HepG2 (cell line): Measurements from ENCODE around the gene SMTNL1. TPM values are rescaled to one million over a fixed set of nuclear protein-coding genes. Genes with fewer than 3 reads are reported as not detected.

Experiments
- AKAP8 ChIP-seq: sonication (generic); formaldehyde crosslinking; IDR thresholded peaks from 2 replicates; pipeline ENCODE4 v1.5.1; 2020; ENCODE audit warnings: mild to moderate bottlenecking, missing genetic modification reagents
- CHD2 ChIP-seq: IDR thresholded peaks from 2 replicates; pipeline ENCODE4 v1.6.1; 2011; ENCODE audit warnings: low read depth, low read length, improper control_type of control experiment
- MLLT10 ChIP-seq: sonication (generic); formaldehyde crosslinking; IDR thresholded peaks from 2 replicates; pipeline ENCODE4 v1.4.0; 2020; ENCODE audit warnings: missing genetic modification reagents
- MXD4 ChIP-seq: IDR thresholded peaks from 2 replicates; pipeline ENCODE4 v1.6.1; 2016; ENCODE audit warnings: mild to moderate bottlenecking, missing biosample characterization, missing genetic modification reagents
- NFRKB ChIP-seq: fragments of 450-650 bp; IDR thresholded peaks from 2 replicates; pipeline ENCODE4 v1.6.1; 2017
- SP1 ChIP-seq, 2 experiments: fragments of 450-650 bp in 1 of 2; sonication (generic) in 1 of 2; formaldehyde crosslinking in 1 of 2; IDR thresholded peaks; 2 replicates each; pipeline versions ENCODE4 v1.4.0 to v1.6.1; 2016 to 2020; ENCODE audit warnings: missing genetic modification reagents in 1 of 2
- THRA ChIP-seq: sonication (generic); formaldehyde crosslinking; IDR thresholded peaks from 2 replicates; pipeline ENCODE4 v1.4.0; 2020; ENCODE audit warnings: missing genetic modification reagents, borderline replicate concordance
- ZBTB38 ChIP-seq: sonication (generic); formaldehyde crosslinking; IDR thresholded peaks from 2 replicates; pipeline ENCODE4 v1.5.1; 2020; ENCODE audit warnings: mild to moderate bottlenecking, missing genetic modification reagents
- ZNF17 ChIP-seq: sonication (generic); formaldehyde crosslinking; IDR thresholded peaks from 2 replicates; pipeline ENCODE4 v1.5.0; 2020; ENCODE audit warnings: mild to moderate bottlenecking, missing genetic modification reagents
- ZNF20 ChIP-seq: sonication (generic); formaldehyde crosslinking; IDR thresholded peaks from 2 replicates; pipeline ENCODE4 v1.4.0; 2020; ENCODE audit warnings: mild to moderate bottlenecking, moderate library complexity, missing genetic modification reagents
- ZNF225 ChIP-seq: sonication (generic); formaldehyde crosslinking; IDR thresholded peaks from 2 replicates; pipeline ENCODE4 v1.4.0; 2020; ENCODE audit warnings: mild to moderate bottlenecking, missing genetic modification reagents
- ZNF234 ChIP-seq: sonication (generic); formaldehyde crosslinking; conservative IDR thresholded peaks from 2 replicates; pipeline ENCODE4 v1.5.1; 2020; ENCODE audit warnings: mild to moderate bottlenecking, missing genetic modification reagents
- polyA plus RNA-seq, 8 experiments: library from polyadenylated mRNA; depleted of rRNA in 3 of 8; stranded (reverse) in 7 of 8; unstranded in 1 of 8; fragments of >200 nt; fragmentation: Illumina TruSeq in 4 of 8; extraction: Trizol in 4 of 8; gene quantifications; 2 replicates each; pipeline versions ENCODE4 v1.2.1 to v1.2.3, GENCODE V29; 2011 to 2016; ENCODE audit warnings: low read depth in 4 of 8, missing spikeins in 1 of 8, mixed read lengths in 1 of 8; ENCODE audit not compliant: insufficient read depth in 1 of 8
- total RNA-seq, 5 experiments: library from RNA; depleted of rRNA; stranded (reverse); fragments of >200 nt; fragmentation: Illumina TruSeq; extraction: Trizol; gene quantifications; 2 replicates each; pipeline ENCODE4 v1.2.3, GENCODE V29; 2016; ENCODE audit warnings: low read depth in 1 of 5
- TF ChIP-seq, protein P1 (sequence below): fragments of 450-650 bp; IDR thresholded peaks from 2 replicates; pipeline ENCODE4 v1.6.1; 2017; ENCODE audit warnings: mild to moderate bottlenecking
- TF ChIP-seq, protein P2 (sequence below): sonication (generic); formaldehyde crosslinking; IDR thresholded peaks from 2 replicates; pipeline ENCODE4 v1.4.0; 2020; ENCODE audit warnings: missing genetic modification reagents
- TF ChIP-seq, protein P3 (sequence below): sonication (generic); formaldehyde crosslinking; IDR thresholded peaks from 2 replicates; pipeline ENCODE4 v1.4.0; 2020; ENCODE audit warnings: missing genetic modification reagents, borderline replicate concordance

SMTNL1 gene
- total and polyA plus RNA-seq, 2 of the 13 experiments (the other 11 are each of a cell fraction or from before 2014, with no cell fraction given) = 0.04 TPM; not detected in 1

GRCh38 chr11:57567515-57568329 lies 30.3 kb downstream of the SMTNL1 start, which contains the start of gene UBE2L6 (continued):
- TF ChIP-seq, protein P1, sequence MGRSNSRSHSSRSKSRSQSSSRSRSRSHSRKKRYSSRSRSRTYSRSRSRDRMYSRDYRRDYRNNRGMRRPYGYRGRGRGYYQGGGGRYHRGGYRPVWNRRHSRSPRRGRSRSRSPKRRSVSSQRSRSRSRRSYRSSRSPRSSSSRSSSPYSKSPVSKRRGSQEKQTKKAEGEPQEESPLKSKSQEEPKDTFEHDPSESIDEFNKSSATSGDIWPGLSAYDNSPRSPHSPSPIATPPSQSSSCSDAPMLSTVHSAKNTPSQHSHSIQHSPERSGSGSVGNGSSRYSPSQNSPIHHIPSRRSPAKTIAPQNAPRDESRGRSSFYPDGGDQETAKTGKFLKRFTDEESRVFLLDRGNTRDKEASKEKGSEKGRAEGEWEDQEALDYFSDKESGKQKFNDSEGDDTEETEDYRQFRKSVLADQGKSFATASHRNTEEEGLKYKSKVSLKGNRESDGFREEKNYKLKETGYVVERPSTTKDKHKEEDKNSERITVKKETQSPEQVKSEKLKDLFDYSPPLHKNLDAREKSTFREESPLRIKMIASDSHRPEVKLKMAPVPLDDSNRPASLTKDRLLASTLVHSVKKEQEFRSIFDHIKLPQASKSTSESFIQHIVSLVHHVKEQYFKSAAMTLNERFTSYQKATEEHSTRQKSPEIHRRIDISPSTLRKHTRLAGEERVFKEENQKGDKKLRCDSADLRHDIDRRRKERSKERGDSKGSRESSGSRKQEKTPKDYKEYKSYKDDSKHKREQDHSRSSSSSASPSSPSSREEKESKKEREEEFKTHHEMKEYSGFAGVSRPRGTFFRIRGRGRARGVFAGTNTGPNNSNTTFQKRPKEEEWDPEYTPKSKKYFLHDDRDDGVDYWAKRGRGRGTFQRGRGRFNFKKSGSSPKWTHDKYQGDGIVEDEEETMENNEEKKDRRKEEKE = no peak
- TF ChIP-seq MXD4 (CRISPR knock-in tag) (no peak), CHD2 (no peak), MLLT10 (no peak), ZNF225 (CRISPR knock-in tag) (peak; percentile 54; the same call in 1 of the 2 replicates), AKAP8 (CRISPR knock-in tag) (no peak), NFRKB (no peak), ZNF234 (CRISPR knock-in tag) (no peak), SP1 (IDR thresholded peaks at IDR 0.05) (no peak), SP1 (CRISPR knock-in tag; IDR thresholded peaks at IDR 0.05) (no peak), THRA (no peak), ZBTB38 (CRISPR knock-in tag) (0 out of 2 replicates have a peak, but pooled peaks have one; percentile 7), ZNF17 (CRISPR knock-in tag) (no peak), ZNF20 (CRISPR knock-in tag) (no peak)
- TF ChIP-seq, protein P2, sequence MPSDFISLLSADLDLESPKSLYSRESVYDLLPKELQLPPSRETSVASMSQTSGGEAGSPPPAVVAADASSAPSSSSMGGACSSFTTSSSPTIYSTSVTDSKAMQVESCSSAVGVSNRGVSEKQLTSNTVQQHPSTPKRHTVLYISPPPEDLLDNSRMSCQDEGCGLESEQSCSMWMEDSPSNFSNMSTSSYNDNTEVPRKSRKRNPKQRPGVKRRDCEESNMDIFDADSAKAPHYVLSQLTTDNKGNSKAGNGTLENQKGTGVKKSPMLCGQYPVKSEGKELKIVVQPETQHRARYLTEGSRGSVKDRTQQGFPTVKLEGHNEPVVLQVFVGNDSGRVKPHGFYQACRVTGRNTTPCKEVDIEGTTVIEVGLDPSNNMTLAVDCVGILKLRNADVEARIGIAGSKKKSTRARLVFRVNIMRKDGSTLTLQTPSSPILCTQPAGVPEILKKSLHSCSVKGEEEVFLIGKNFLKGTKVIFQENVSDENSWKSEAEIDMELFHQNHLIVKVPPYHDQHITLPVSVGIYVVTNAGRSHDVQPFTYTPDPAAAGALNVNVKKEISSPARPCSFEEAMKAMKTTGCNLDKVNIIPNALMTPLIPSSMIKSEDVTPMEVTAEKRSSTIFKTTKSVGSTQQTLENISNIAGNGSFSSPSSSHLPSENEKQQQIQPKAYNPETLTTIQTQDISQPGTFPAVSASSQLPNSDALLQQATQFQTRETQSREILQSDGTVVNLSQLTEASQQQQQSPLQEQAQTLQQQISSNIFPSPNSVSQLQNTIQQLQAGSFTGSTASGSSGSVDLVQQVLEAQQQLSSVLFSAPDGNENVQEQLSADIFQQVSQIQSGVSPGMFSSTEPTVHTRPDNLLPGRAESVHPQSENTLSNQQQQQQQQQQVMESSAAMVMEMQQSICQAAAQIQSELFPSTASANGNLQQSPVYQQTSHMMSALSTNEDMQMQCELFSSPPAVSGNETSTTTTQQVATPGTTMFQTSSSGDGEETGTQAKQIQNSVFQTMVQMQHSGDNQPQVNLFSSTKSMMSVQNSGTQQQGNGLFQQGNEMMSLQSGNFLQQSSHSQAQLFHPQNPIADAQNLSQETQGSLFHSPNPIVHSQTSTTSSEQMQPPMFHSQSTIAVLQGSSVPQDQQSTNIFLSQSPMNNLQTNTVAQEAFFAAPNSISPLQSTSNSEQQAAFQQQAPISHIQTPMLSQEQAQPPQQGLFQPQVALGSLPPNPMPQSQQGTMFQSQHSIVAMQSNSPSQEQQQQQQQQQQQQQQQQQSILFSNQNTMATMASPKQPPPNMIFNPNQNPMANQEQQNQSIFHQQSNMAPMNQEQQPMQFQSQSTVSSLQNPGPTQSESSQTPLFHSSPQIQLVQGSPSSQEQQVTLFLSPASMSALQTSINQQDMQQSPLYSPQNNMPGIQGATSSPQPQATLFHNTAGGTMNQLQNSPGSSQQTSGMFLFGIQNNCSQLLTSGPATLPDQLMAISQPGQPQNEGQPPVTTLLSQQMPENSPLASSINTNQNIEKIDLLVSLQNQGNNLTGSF (CRISPR knock-in tag) = no peak
- TF ChIP-seq, protein P3, sequence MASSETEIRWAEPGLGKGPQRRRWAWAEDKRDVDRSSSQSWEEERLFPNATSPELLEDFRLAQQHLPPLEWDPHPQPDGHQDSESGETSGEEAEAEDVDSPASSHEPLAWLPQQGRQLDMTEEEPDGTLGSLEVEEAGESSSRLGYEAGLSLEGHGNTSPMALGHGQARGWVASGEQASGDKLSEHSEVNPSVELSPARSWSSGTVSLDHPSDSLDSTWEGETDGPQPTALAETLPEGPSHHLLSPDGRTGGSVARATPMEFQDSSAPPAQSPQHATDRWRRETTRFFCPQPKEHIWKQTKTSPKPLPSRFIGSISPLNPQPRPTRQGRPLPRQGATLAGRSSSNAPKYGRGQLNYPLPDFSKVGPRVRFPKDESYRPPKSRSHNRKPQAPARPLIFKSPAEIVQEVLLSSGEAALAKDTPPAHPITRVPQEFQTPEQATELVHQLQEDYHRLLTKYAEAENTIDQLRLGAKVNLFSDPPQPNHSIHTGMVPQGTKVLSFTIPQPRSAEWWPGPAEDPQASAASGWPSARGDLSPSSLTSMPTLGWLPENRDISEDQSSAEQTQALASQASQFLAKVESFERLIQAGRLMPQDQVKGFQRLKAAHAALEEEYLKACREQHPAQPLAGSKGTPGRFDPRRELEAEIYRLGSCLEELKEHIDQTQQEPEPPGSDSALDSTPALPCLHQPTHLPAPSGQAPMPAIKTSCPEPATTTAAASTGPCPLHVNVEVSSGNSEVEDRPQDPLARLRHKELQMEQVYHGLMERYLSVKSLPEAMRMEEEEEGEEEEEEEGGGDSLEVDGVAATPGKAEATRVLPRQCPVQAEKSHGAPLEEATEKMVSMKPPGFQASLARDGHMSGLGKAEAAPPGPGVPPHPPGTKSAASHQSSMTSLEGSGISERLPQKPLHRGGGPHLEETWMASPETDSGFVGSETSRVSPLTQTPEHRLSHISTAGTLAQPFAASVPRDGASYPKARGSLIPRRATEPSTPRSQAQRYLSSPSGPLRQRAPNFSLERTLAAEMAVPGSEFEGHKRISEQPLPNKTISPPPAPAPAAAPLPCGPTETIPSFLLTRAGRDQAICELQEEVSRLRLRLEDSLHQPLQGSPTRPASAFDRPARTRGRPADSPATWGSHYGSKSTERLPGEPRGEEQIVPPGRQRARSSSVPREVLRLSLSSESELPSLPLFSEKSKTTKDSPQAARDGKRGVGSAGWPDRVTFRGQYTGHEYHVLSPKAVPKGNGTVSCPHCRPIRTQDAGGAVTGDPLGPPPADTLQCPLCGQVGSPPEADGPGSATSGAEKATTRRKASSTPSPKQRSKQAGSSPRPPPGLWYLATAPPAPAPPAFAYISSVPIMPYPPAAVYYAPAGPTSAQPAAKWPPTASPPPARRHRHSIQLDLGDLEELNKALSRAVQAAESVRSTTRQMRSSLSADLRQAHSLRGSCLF (CRISPR knock-in tag) = no peak
